B cell (primary cell): ENCODE results near the gene BMS1.

Experiments
- CTCF ChIP-seq: fragments of 200-600 bp; IDR thresholded peaks from one replicate; pipeline ENCODE4 v1.8.0; 2022; ENCODE audit warnings: antibody characterized with exemption, mild to moderate bottlenecking
- EZH2 ChIP-seq: IDR thresholded peaks from 2 replicates; pipeline ENCODE4 v1.6.1; 2012; ENCODE audit warnings: borderline replicate concordance, low read depth, mild to moderate bottlenecking, moderate library complexity, low read length; ENCODE audit not compliant: insufficient read depth, poor library complexity, severe bottlenecking

- TF ChIP-seq CTCF, result no peak
- no peak for TF ChIP-seq EZH2
Measured at GRCh38 chr10:42785759-42786158, 3.2 kb downstream of the BMS1 start.
